PC-9 (cell line): ENCODE data around the gene CD7. TPM values are rescaled to one million over a fixed set of nuclear protein-coding genes. Genes with fewer than 3 reads are reported as not detected.

Source experiments
- BruUV-seq: library from RNA; stranded (reverse); fragments of 400-500 nt; replicated peaks from 2 replicates; lab custom pipeline; 2021; lab: Mats Ljungman, UMichigan
- CTCF ChIA-PET: fragments of 300-600 bp; sonication (Branson Sonifier 250); formaldehyde crosslinking; loops from one replicate; lab custom pipeline; 2022; ENCODE audit warnings: antibody characterized with exemption; lab: Charles Lee
- POLR2A ChIA-PET: fragments of 300-600 bp; sonication (Branson Sonifier 250); formaldehyde crosslinking; loops from one replicate; lab custom pipeline; 2022; ENCODE audit warnings: antibody characterized with exemption; ENCODE audit not compliant: unreplicated experiment; lab: Charles Lee
- DNase-seq, 2 experiments: peaks; one replicate each; pipeline versions ENCODE4 v3.0.0 to v3.0.0-alpha.2; 2015 to 2022; ENCODE audit warnings: mixed read lengths in 1 of 2
- H2AFZ ChIP-seq: fragments of 200-600 bp; sonication (generic); 2 replicates; pipeline ENCODE4 v1.8.1; 2017; ENCODE audit warnings: antibody characterized with exemption
- H3F3A ChIP-seq: fragments of 200-600 bp; sonication (generic); 2 replicates; pipeline ENCODE4 v1.8.1; 2017; ENCODE audit warnings: antibody characterized with exemption, mild to moderate bottlenecking, low read depth; ENCODE audit not compliant: insufficient read depth
- H3K27ac ChIP-seq: fragments of 200-600 bp; sonication (generic); 2 replicates; pipeline ENCODE4 v1.6.1; 2016; ENCODE audit warnings: mixed run types
- H3K27me3 ChIP-seq: fragments of 200-600 bp; sonication (generic); 2 replicates; pipeline ENCODE4 v1.6.1; 2016; ENCODE audit warnings: low read depth, mixed run types; ENCODE audit not compliant: insufficient read depth
- H3K36me3 ChIP-seq: fragments of 200-600 bp; sonication (generic); 2 replicates; pipeline ENCODE4 v1.6.1; 2016; ENCODE audit warnings: low read depth, mixed run types
- H3K4me1 ChIP-seq: fragments of 200-600 bp; sonication (generic); replicated peaks from 2 replicates; pipeline ENCODE4 v1.6.1; 2016; ENCODE audit warnings: mixed run types; ENCODE audit not compliant: insufficient read depth
- H3K4me2 ChIP-seq: fragments of 200-600 bp; sonication (generic); 2 replicates; pipeline ENCODE4 v1.6.1; 2017; ENCODE audit warnings: mixed run types
- H3K4me3 ChIP-seq: fragments of 200-600 bp; sonication (generic); 2 replicates; pipeline ENCODE4 v1.6.1; 2016; ENCODE audit warnings: mixed run types
- H3K79me2 ChIP-seq: fragments of 200-600 bp; sonication (generic); 2 replicates; pipeline ENCODE4 v1.6.1; 2017; ENCODE audit warnings: low read depth, mixed run types
- H3K9me2 ChIP-seq: fragments of 200-600 bp; sonication (generic); 2 replicates; pipeline ENCODE4 v1.8.1; 2017; ENCODE audit warnings: mild to moderate bottlenecking; ENCODE audit not compliant: insufficient read depth
- H3K9me3 ChIP-seq: fragments of 200-600 bp; sonication (generic); 2 replicates; pipeline ENCODE4 v1.8.1; 2016; ENCODE audit warnings: low read depth; ENCODE audit not compliant: insufficient read depth
- H4K20me1 ChIP-seq: fragments of 200-600 bp; sonication (generic); 2 replicates; pipeline ENCODE4 v1.8.1; 2017; ENCODE audit not compliant: insufficient read depth
- CTCF ChIP-seq: fragments of 200-600 bp; sonication (generic); conservative IDR thresholded peaks from 2 replicates; pipeline ENCODE4 v1.6.1; 2017; ENCODE audit warnings: mixed run types, antibody characterized with exemption, mild to moderate bottlenecking, moderate library complexity
- EZH2 ChIP-seq: fragments of 200-600 bp; sonication (generic); IDR thresholded peaks from 2 replicates; pipeline ENCODE4 v1.8.0; 2017; ENCODE audit warnings: antibody characterized with exemption, low read depth
- intact Hi-C: fragments of 100-400 bp; cut with micrococcal nuclease; formaldehyde crosslinking; loops from one replicate; pipeline ENCODE4 v1.10.0; 2022; ENCODE audit not compliant: unreplicated experiment
- total RNA-seq: library from RNA; stranded (reverse); gene quantifications from 2 replicates; pipeline ENCODE4 v1.2.3, GENCODE V29; 2021

The CD7 gene
- total RNA-seq, 1 experiment from 2014 or later: 0.68 TPM

- CTCF ChIA-PET: no interaction called here
- intact Hi-C loops: loop anchor here (5.0 to 10.0 kb wide), 3 partner anchors 45 to 225 kb away; no protein-coding TSS in a partner anchor
- no peaks in the 10 kb centered on the region for H3K79me2 ChIP-seq
- no peak overlapping the region for H2AFZ ChIP-seq
- no peak overlapping the region for H3K4me2 ChIP-seq
- no peaks in the 10 kb centered on the region; the same call in 1 of the 2 replicates for H3K4me1 ChIP-seq
- no peaks in the 10 kb centered on the region for H3K9me3 ChIP-seq
- no peaks in the 10 kb centered on the region for H3K27me3 ChIP-seq
- POLR2A ChIA-PET: interaction anchor here (0.8 kb wide), 1 partner anchor 124 kb away, joined by 10 read pairs; no protein-coding TSS in a partner anchor
- no TSS peak for BruUV-seq
- no peaks in the 10 kb centered on the region for H3K9me2 ChIP-seq
- H3F3A ChIP-seq: no peaks in the 10 kb centered on the region
- no peaks in the 10 kb centered on the region for H4K20me1 ChIP-seq
- DNase-seq: no peak
- no peak overlapping the region for H3K4me3 ChIP-seq
- TF ChIP-seq CTCF (no peak), EZH2 (no peak)
- H3K27ac ChIP-seq: no peak overlapping the region
- no peaks in the 10 kb centered on the region for H3K36me3 ChIP-seq
These were observed 12.4 kb upstream of the CD7 start for GRCh38 chr17:82329683-82330321.

- Histone ChIP-seq H3K4me1 (no peaks in the 10 kb centered on the region), H2AFZ (no peak overlapping the region), H3K36me3 (no peaks in the 10 kb centered on the region), H3K27ac (no peak overlapping the region), H3K4me3 (no peak overlapping the region), H4K20me1 (no peaks in the 10 kb centered on the region), H3K9me3 (no peaks in the 10 kb centered on the region), H3K4me2 (no peak overlapping the region), H3F3A (no peaks in the 10 kb centered on the region), H3K79me2 (no peaks in the 10 kb centered on the region), H3K9me2 (no peaks in the 10 kb centered on the region), H3K27me3 (no peaks in the 10 kb centered on the region)
- BruUV-seq: no TSS peak
- TF ChIP-seq CTCF: no peak
- TF ChIP-seq EZH2: no peak
- intact Hi-C loops: no loop called here
- CTCF ChIA-PET: no interaction called here
- no peak for DNase-seq
- POLR2A ChIA-PET: no interaction called here
These were observed 11.6 kb upstream of the CD7 start for GRCh38 chr17:82328994-82329507.

GRCh38 chr17:82328141-82328993 lies 11.0 kb upstream of the CD7 start:
- H3K27me3 ChIP-seq: no peaks in the 10 kb centered on the region
- H3K4me3 ChIP-seq: no peak overlapping the region
- no peaks in the 10 kb centered on the region for H3K36me3 ChIP-seq
- H2AFZ ChIP-seq: no peak overlapping the region
- H3F3A ChIP-seq: no peaks in the 10 kb centered on the region
- H3K9me3 ChIP-seq: no peaks in the 10 kb centered on the region
- no peak overlapping the region for H3K4me2 ChIP-seq
- no peaks in the 10 kb centered on the region for H4K20me1 ChIP-seq
- no peaks in the 10 kb centered on the region for H3K9me2 ChIP-seq
- no peak for TF ChIP-seq EZH2
- no peaks in the 10 kb centered on the region for H3K4me1 ChIP-seq
- H3K79me2 ChIP-seq: no peaks in the 10 kb centered on the region
- ChIA-PET CTCF (no interaction called here), POLR2A (no interaction called here)
- intact Hi-C loops: no loop called here
- DNase-seq: no peak
- no TSS peak for BruUV-seq
- no peak overlapping the region for H3K27ac ChIP-seq
